ENCODE results near the gene GATAD2A. TPM values are rescaled to one million over a fixed set of nuclear protein-coding genes. Genes with fewer than 3 reads are reported as not detected.

GATAD2A gene
- total RNA-seq, 1 experiment from 2014 or later: 99.6 TPM

GRCh38 chr19:19489804-19490204 lies 84.3 kb downstream of the GATAD2A start:
- H3K36me3 ChIP-seq (ENCODE audit: control insufficient read depth, insufficient read depth, low read length): no peaks in the 10 kb centered on the region
- H3K4me3 ChIP-seq (ENCODE audit: low read depth in 2 of 2, low read length in 2 of 2): peak overlapping the region in 1 of 2 experiments; percentile 23; a peak in 1 of 4 replicates
- in situ Hi-C loops (cut with HindIII; ENCODE audit: low pct_unique_long_range_greater_than_20kb, low sequenced_read_pairs): no loop called here
- intact Hi-C loops (cut with micrococcal nuclease; ENCODE audit: unreplicated experiment): loop anchor here (5.0 kb wide), 1 partner anchor 123 kb away; no protein-coding TSS in a partner anchor
- no peaks in the 10 kb centered on the region for H3K9me3 ChIP-seq (ENCODE audit: control insufficient read depth, insufficient read depth, low read depth, low read length)
- no TSS peak for BruUV-seq (replicated peaks)
- CTCF ChIA-PET: interaction anchor here (0.6 to 1.1 kb wide), 3 partner anchors 12 to 126 kb away, joined by 3 to 4 read pairs (median 3); no protein-coding TSS in a partner anchor
- H3K4me1 ChIP-seq (ENCODE audit: control insufficient read depth, insufficient read depth, low read length): peaks cover 41% of the 10 kb centered on the region
- POLR2A ChIA-PET: no interaction called here
- peak; percentile 24 for ATAC-seq
- DNase-seq (ENCODE audit: low read depth, low spot score): no peak
- no peaks in the 10 kb centered on the region for H3K27me3 ChIP-seq (ENCODE audit: control insufficient read depth, insufficient read depth, low read length)
- peak overlapping the region; percentile 79 for H3K27ac ChIP-seq (ENCODE audit: low read length)
- TF ChIP-seq TCF7L2 (IDR thresholded peaks at IDR 0.05; ENCODE audit: low read depth, low read length): no peak
- no peak for TF ChIP-seq POLR2AphosphoS5 (IDR thresholded peaks at IDR 0.05; ENCODE audit: low read depth, low read length)
- TF ChIP-seq CTCF (IDR thresholded peaks at IDR 0.05): no peak
- no peak for TF ChIP-seq REST (IDR thresholded peaks at IDR 0.05; ENCODE audit: insufficient read depth in 1 of 2, low read depth in 2 of 2, low read length in 1 of 2)
- TF ChIP-seq SIN3A (IDR thresholded peaks at IDR 0.05; ENCODE audit: borderline replicate concordance, insufficient read depth, low read depth, low read length): no peak

GRCh38 chr19:19490214-19490968 lies 84.9 kb downstream of the GATAD2A start:
- BruUV-seq (replicated peaks): no TSS peak
- no peaks in the 10 kb centered on the region for H3K36me3 ChIP-seq (ENCODE audit: control insufficient read depth, insufficient read depth, low read length)
- CTCF ChIA-PET: interaction anchor here (0.8 to 1.1 kb wide), 2 partner anchors 11 to 126 kb away, joined by 3 to 4 read pairs; no protein-coding TSS in a partner anchor
- peaks cover 35% of the 10 kb centered on the region for H3K4me1 ChIP-seq (ENCODE audit: control insufficient read depth, insufficient read depth, low read length)
- peak overlapping the region in 1 of 2 experiments; percentile 23; a peak in 1 of 4 replicates for H3K4me3 ChIP-seq (ENCODE audit: low read depth in 2 of 2, low read length in 2 of 2)
- no peaks in the 10 kb centered on the region for H3K9me3 ChIP-seq (ENCODE audit: control insufficient read depth, insufficient read depth, low read depth, low read length)
- POLR2A ChIA-PET: no interaction called here
- peak; percentile 73 for DNase-seq (ENCODE audit: low read depth, low spot score)
- TF ChIP-seq SIN3A (IDR thresholded peaks at IDR 0.05; ENCODE audit: borderline replicate concordance, insufficient read depth, low read depth, low read length) (no peak), CTCF (IDR thresholded peaks at IDR 0.05) (peak; percentile 83; the same call in 1 of the 2 replicates)
- ATAC-seq: peak; percentile 78
- intact Hi-C loops (cut with micrococcal nuclease; ENCODE audit: unreplicated experiment) (no loop called here), in situ Hi-C loops (cut with HindIII; ENCODE audit: low pct_unique_long_range_greater_than_20kb, low sequenced_read_pairs) (no loop called here)
- H3K27me3 ChIP-seq (ENCODE audit: control insufficient read depth, insufficient read depth, low read length): no peaks in the 10 kb centered on the region
- peak overlapping the region; percentile 79 for H3K27ac ChIP-seq (ENCODE audit: low read length)

Measured in Panc1 (cell line).